HEK293 (cell line): Measurements from ENCODE around the gene PSME1.

ENCODE experiments used
- CTCF ChIA-PET: fragments of 350-600 bp; formaldehyde crosslinking; extraction: SDS; loops from one replicate; lab custom pipeline; 2021; ENCODE audit warnings: antibody characterized with exemption; lab: Yijun Ruan, JAX
- POLR2A ChIA-PET: fragments of 300-600 bp; formaldehyde crosslinking; extraction: SDS; loops from one replicate; lab custom pipeline; 2020; ENCODE audit warnings: antibody characterized with exemption, inconsistent platforms; lab: Yijun Ruan, JAX
- H3K27ac ChIP-seq: fragments of 200-500 bp; sonication (Bioruptor generic); 2 replicates; pipeline ENCODE4 v1.5.1; 2014; ENCODE audit warnings: low read depth, low read length, control low read depth, inconsistent platforms; ENCODE audit errors: extremely low read depth
- H3K36me3 ChIP-seq, 2 experiments: fragments of 200-500 bp in 1 of 2; sonication (Bioruptor generic) in 1 of 2; 1 replicate in 1 of 2; 2 replicates in 1 of 2; pipeline ENCODE4 v1.5.1; 2014 to 2017; ENCODE audit warnings: inconsistent platforms in 2 of 2, low read length in 2 of 2; ENCODE audit not compliant: control insufficient read depth in 2 of 2, insufficient read depth in 1 of 2
- H3K4me1 ChIP-seq: fragments of 200-500 bp; sonication (Bioruptor generic); 2 replicates; pipeline ENCODE4 v1.5.1; 2014; ENCODE audit warnings: mild to moderate bottlenecking, low read length, inconsistent platforms; ENCODE audit not compliant: control insufficient read depth, insufficient read depth
- H3K4me3 ChIP-seq: 2 replicates; pipeline ENCODE4 v1.5.1; 2011; ENCODE audit warnings: low read depth, mild to moderate bottlenecking, control low read depth, low read length, moderate library complexity
- H3K9me3 ChIP-seq: fragments of 200-500 bp; sonication (Bioruptor generic); 2 replicates; pipeline ENCODE4 v1.5.1; 2014; ENCODE audit warnings: low read depth, low read length, inconsistent platforms; ENCODE audit not compliant: control insufficient read depth, insufficient read depth
- ATF2 ChIP-seq: fragments of 450-650 bp; formaldehyde crosslinking; IDR thresholded peaks from 2 replicates; pipeline ENCODE4 v1.5.1; 2016; ENCODE audit warnings: missing biosample characterization, missing genetic modification characterization, low read depth
- FEZF1 ChIP-seq: fragments of 450-650 bp; formaldehyde crosslinking; IDR thresholded peaks from 2 replicates; pipeline ENCODE4 v1.5.1; 2016; ENCODE audit warnings: missing biosample characterization, missing genetic modification characterization
- KLF1 ChIP-seq: fragments of 450-650 bp; formaldehyde crosslinking; IDR thresholded peaks from 2 replicates; pipeline ENCODE4 v1.5.1; 2016; ENCODE audit warnings: missing biosample characterization, missing genetic modification characterization
- KLF16 ChIP-seq: fragments of 450-650 bp; formaldehyde crosslinking; IDR thresholded peaks from 2 replicates; pipeline ENCODE4 v1.5.1; 2017; ENCODE audit warnings: missing biosample characterization, missing genetic modification characterization
- PATZ1 ChIP-seq: fragments of 450-650 bp; formaldehyde crosslinking; IDR thresholded peaks from 2 replicates; pipeline ENCODE4 v1.5.1; 2016; ENCODE audit warnings: missing biosample characterization, missing genetic modification characterization
- YY1 ChIP-seq: fragments of 450-650 bp; formaldehyde crosslinking; IDR thresholded peaks from 2 replicates; pipeline ENCODE4 v1.5.1; 2018; ENCODE audit warnings: missing biosample characterization, missing genetic modification characterization
- ZBTB11 ChIP-seq: fragments of 450-650 bp; formaldehyde crosslinking; conservative IDR thresholded peaks from 2 replicates; pipeline ENCODE4 v1.5.1; 2016; ENCODE audit warnings: low read depth, missing biosample characterization, missing genetic modification characterization
- ZBTB17 ChIP-seq: fragments of 450-650 bp; formaldehyde crosslinking; IDR thresholded peaks from 2 replicates; pipeline ENCODE4 v1.5.1; 2016; ENCODE audit warnings: missing biosample characterization, missing genetic modification characterization
- ZBTB8A ChIP-seq: fragments of 450-650 bp; formaldehyde crosslinking; IDR thresholded peaks from 2 replicates; pipeline ENCODE4 v1.5.1; 2016; ENCODE audit warnings: missing biosample characterization, missing genetic modification characterization
- ZEB2 ChIP-seq: fragments of 450-650 bp; formaldehyde crosslinking; IDR thresholded peaks from 2 replicates; pipeline ENCODE4 v1.5.1; 2016; ENCODE audit warnings: missing biosample characterization, missing genetic modification characterization
- ZFP69B ChIP-seq: fragments of 450-650 bp; formaldehyde crosslinking; IDR thresholded peaks from 2 replicates; pipeline ENCODE4 v1.5.1; 2016; ENCODE audit warnings: missing biosample characterization, missing genetic modification characterization
- ZNF133 ChIP-seq: fragments of 450-650 bp; formaldehyde crosslinking; IDR thresholded peaks from 2 replicates; pipeline ENCODE4 v1.5.1; 2016; ENCODE audit warnings: missing biosample characterization, missing genetic modification characterization
- ZNF146 ChIP-seq: fragments of 450-650 bp; formaldehyde crosslinking; IDR thresholded peaks from 2 replicates; pipeline ENCODE4 v1.5.1; 2016; ENCODE audit warnings: missing biosample characterization, missing genetic modification characterization
- ZNF184 ChIP-seq: fragments of 450-650 bp; IDR thresholded peaks from 2 replicates; pipeline ENCODE4 v1.5.1; 2018; ENCODE audit warnings: missing biosample characterization, mild to moderate bottlenecking, missing genetic modification characterization
- ZNF274 ChIP-seq, 2 experiments: fragments of 200-500 bp in 1 of 2; fragments of 450-650 bp in 1 of 2; sonication (Bioruptor generic) in 1 of 2; formaldehyde crosslinking in 1 of 2; IDR thresholded peaks; 2 replicates each; pipeline versions ENCODE4 v1.5.1 to v1.6.1; 2014 to 2016; ENCODE audit warnings: borderline replicate concordance in 1 of 2, inconsistent platforms in 1 of 2, low read length in 1 of 2, missing biosample characterization in 1 of 2, missing genetic modification characterization in 1 of 2
- ZNF292 ChIP-seq: fragments of 450-650 bp; formaldehyde crosslinking; IDR thresholded peaks from 2 replicates; pipeline ENCODE4 v1.5.1; 2016; ENCODE audit warnings: low read depth, missing biosample characterization, missing genetic modification characterization, borderline replicate concordance
- ZNF335 ChIP-seq: fragments of 450-650 bp; formaldehyde crosslinking; conservative IDR thresholded peaks from 2 replicates; pipeline ENCODE4 v1.5.1; 2016; ENCODE audit warnings: missing biosample characterization, missing genetic modification characterization
- ZNF350 ChIP-seq: fragments of 450-650 bp; formaldehyde crosslinking; IDR thresholded peaks from 2 replicates; pipeline ENCODE4 v1.5.0; 2017; ENCODE audit warnings: missing biosample characterization, mild to moderate bottlenecking, missing genetic modification characterization
- ZNF548 ChIP-seq: fragments of 450-650 bp; formaldehyde crosslinking; IDR thresholded peaks from 2 replicates; pipeline ENCODE4 v1.5.1; 2016; ENCODE audit warnings: missing biosample characterization, missing genetic modification characterization
- ZNF621 ChIP-seq: fragments of 450-650 bp; formaldehyde crosslinking; IDR thresholded peaks from 2 replicates; pipeline ENCODE4 v1.5.1; 2017; ENCODE audit warnings: missing biosample characterization, missing genetic modification characterization
- ZNF629 ChIP-seq: fragments of 450-650 bp; formaldehyde crosslinking; IDR thresholded peaks from 2 replicates; pipeline ENCODE4 v1.5.1; 2017; ENCODE audit warnings: missing biosample characterization, missing genetic modification characterization
- TF ChIP-seq, protein P1 (sequence below): fragments of 450-650 bp; formaldehyde crosslinking; IDR thresholded peaks from 2 replicates; pipeline ENCODE4 v1.5.1; 2016; ENCODE audit warnings: missing biosample characterization, missing genetic modification characterization
- TF ChIP-seq, protein P2 (sequence below): fragments of 450-650 bp; formaldehyde crosslinking; IDR thresholded peaks from 2 replicates; pipeline ENCODE4 v1.5.1; 2017; ENCODE audit warnings: missing biosample characterization, missing genetic modification characterization

The PSME1 gene

GRCh38 chr14:24113379-24113800, 22.6 kb upstream of the PSME1 start:
- POLR2A ChIA-PET, result interaction anchor here (0.7 to 8.3 kb wide), 10 partner anchors 11 to 158 kb away, joined by 4 to 163 read pairs (median 10); partner anchors contain the start of genes CHMP4A, EMC9, IRF9 and PCK2
- H3K4me1 ChIP-seq, result no peaks in the 10 kb centered on the region
- H3K9me3 ChIP-seq, result no peaks in the 10 kb centered on the region
- H3K27ac ChIP-seq, result peak overlapping the region; percentile 94
- H3K4me3 ChIP-seq, result peak overlapping the region; percentile 98
- TF ChIP-seq PATZ1 (tag by site-specific recombination), result no peak
- no peak for TF ChIP-seq ZBTB17
- TF ChIP-seq FEZF1 (tag by site-specific recombination), result no peak
- TF ChIP-seq ZNF629 (tag by site-specific recombination), result no peak
- TF ChIP-seq ZNF146 (tag by site-specific recombination), result 0 out of 2 replicates have a peak, but pooled peaks have one; percentile 1
- no peak for TF ChIP-seq YY1 (tag by site-specific recombination)
- no peak for TF ChIP-seq ATF2 (tag by site-specific recombination)
- no peak for TF ChIP-seq ZNF184 (tag by site-specific recombination)
- no peak for TF ChIP-seq ZNF274 (IDR thresholded peaks at IDR 0.05; ENCODE audit: low read length)
- no peak for TF ChIP-seq ZNF274 (tag by site-specific recombination; IDR thresholded peaks at IDR 0.05; ENCODE audit: borderline replicate concordance)
- TF ChIP-seq ZNF133 (tag by site-specific recombination), result no peak
- TF ChIP-seq ZNF335 (tag by site-specific recombination), result peak; percentile 91
- no peak for TF ChIP-seq ZNF621
- TF ChIP-seq, protein P1, sequence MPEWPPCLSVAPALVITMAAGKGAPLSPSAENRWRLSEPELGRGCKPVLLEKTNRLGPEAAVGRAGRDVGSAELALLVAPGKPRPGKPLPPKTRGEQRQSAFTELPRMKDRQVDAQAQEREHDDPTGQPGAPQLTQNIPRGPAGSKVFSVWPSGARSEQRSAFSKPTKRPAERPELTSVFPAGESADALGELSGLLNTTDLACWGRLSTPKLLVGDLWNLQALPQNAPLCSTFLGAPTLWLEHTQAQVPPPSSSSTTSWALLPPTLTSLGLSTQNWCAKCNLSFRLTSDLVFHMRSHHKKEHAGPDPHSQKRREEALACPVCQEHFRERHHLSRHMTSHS (tag by site-specific recombination), result no peak
- TF ChIP-seq, protein P2, sequence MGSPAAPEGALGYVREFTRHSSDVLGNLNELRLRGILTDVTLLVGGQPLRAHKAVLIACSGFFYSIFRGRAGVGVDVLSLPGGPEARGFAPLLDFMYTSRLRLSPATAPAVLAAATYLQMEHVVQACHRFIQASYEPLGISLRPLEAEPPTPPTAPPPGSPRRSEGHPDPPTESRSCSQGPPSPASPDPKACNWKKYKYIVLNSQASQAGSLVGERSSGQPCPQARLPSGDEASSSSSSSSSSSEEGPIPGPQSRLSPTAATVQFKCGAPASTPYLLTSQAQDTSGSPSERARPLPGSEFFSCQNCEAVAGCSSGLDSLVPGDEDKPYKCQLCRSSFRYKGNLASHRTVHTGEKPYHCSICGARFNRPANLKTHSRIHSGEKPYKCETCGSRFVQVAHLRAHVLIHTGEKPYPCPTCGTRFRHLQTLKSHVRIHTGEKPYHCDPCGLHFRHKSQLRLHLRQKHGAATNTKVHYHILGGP, result no peak
- TF ChIP-seq ZNF350 (tag by site-specific recombination), result no peak
- TF ChIP-seq ZNF548, result no peak
- TF ChIP-seq ZBTB8A (tag by site-specific recombination), result no peak
- TF ChIP-seq, all 188 proteins: peak for 2
- H3K36me3 ChIP-seq, result peaks cover 0 to 21% of the 10 kb centered on the region in 2 experiments; a peak in 1 of 3 replicates
- CTCF ChIA-PET, result interaction anchor here (1.3 to 2.4 kb wide), 5 partner anchors 18 to 55 kb away, joined by 4 to 13 read pairs (median 13); partner anchors contain the start of genes IRF9 and PCK2

GRCh38 chr14:24113801-24114531, 22.0 kb upstream of the PSME1 start:
- no peaks in the 10 kb centered on the region for H3K4me1 ChIP-seq
- H3K9me3 ChIP-seq, result no peaks in the 10 kb centered on the region
- ChIA-PET POLR2A (interaction anchor here (0.6 to 8.3 kb wide), 29 partner anchors 9 to 793 kb away, joined by 3 to 163 read pairs (median 5); partner anchors contain the start of genes CHMP4A, CIDEB, EMC9 and IPO4), CTCF (interaction anchor here (0.6 to 2.4 kb wide), 8 partner anchors 19 to 128 kb away, joined by 3 to 13 read pairs (median 6); partner anchors contain the start of genes IRF9, PCK2, PSME1 and TINF2)
- H3K36me3 ChIP-seq, result peaks cover 0 to 27% of the 10 kb centered on the region in 2 experiments; a peak in 1 of 3 replicates
- H3K4me3 ChIP-seq, result peak overlapping the region; percentile 98
- H3K27ac ChIP-seq, result peak overlapping the region; percentile 94
- TF ChIP-seq ZFP69B (peak; percentile 94), ZNF292 (tag by site-specific recombination) (no peak), KLF16 (tag by site-specific recombination) (0 out of 2 replicates have a peak, but pooled peaks have one; percentile 27), ZEB2 (tag by site-specific recombination) (peak; percentile 77), KLF1 (tag by site-specific recombination) (peak; percentile 45; the same call in 1 of the 2 replicates), ZBTB11 (peak; percentile 82)
